Hypothalamus (tissue), 51 donors: ENCODE results near the gene ACTR1A.
"Not testable (repeated sequence)": the region's sequence is repeated elsewhere in the genome, so short reads cannot be mapped to it uniquely, and the experiment has no call there.

Experiments used
- DNase-seq, 51 donors: peaks; one replicate each; lab custom pipeline; 2025; lab: John Stamatoyannopoulos, UW

ACTR1A gene

DNA sequence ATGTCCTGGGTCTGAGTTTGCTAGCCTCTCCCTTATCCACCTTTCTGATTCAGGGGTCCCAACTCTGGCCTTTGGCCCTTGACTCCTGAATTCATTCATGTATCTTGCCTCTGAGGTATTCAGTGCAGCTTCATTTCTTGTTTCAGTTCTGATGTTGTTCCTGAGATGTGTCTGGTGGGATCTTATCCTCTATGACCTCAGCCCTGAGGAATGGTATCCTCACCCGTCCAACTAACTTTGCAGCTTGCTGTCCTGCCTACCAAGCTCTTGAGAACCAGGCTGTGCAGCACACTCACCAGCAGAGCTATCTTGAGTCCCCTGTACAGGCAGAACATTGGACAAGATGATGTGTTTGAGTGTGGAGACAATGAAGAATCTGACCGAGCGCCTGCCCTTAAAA, 15.0 kb upstream of the ACTR1A start:
- no peak for DNase-seq

DNA sequence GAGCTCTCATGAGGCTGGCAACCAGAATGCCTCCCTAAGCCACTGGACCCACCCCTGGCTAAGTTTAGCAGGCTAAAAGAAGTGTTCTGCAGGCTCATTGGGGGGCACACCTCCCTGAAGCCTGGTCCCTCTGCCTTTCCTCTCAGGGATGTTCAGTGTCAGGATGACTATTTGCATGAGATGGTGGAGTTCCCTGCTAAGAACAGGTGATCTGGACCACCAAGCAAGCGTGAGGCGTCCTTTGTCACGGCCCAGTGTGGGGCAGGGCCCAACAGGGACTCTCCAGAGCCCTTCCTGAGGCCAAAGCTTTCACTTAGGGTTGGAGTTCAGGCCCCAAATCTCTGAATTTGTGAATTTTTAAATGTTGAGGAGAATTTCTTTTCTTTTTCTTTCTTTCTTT, 13.2 kb upstream of the ACTR1A start:
- no peak for DNase-seq

DNA sequence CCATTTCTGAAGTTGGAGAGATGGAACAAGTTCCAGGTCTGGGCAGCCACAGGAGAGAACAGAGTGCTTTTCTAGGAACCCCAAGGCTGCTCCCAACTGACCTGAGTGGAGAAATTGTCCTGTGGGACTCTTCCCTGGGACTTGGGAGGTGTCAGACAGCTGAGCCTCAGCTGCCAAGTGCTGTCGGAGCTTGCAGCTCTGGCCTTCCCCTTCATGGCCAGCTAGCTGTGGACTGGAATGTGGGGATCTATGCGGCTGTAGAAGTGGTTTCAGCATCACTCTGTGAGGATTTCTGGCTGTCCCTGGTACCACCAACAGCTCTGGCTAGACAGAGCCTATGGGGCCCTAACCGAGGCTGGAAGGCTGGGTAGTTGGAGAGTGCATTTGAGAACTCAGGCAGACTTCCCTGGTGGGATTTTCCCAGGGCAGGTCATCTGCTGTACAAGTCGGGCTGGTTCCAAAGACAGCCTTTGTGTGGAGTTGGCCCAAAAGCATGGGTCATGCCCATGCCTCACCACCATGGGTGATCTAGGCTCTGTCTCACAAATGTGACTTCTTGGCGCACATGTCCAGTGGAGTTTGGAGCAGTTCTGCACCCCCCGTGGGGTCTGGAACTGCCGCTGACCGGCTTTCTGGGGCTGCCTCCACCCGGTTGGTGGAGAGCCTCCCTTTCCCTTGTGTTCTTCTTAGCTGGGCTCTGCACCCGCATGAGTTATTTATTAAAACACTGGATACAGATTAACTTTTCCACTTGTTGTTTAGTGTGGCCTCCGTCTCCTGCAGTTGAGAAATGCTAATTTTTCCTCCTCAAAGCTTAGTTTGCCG, 12.2 kb upstream of the ACTR1A start:
- peak in 1 of 51 donors; percentile 24 for DNase-seq

GRCh38 chr10:102511583-102512274, 9.2 kb upstream of the ACTR1A start:
- no peak for DNase-seq

- DNase-seq, result no peak
Observed at GRCh38 chr10:102509387-102509786, 6.9 kb upstream of the ACTR1A start.

- peak in 4 of 51 donors; percentile 7 to 36 (median 14) for DNase-seq
Observed at GRCh38 chr10:102508506-102508905, 6.0 kb upstream of the ACTR1A start.

- no peak for DNase-seq
Observed at GRCh38 chr10:102507521-102507920, 5.0 kb upstream of the ACTR1A start.

- DNase-seq, result peak in 7 of 51 donors; percentile 6 to 26 (median 14)
Observed at GRCh38 chr10:102505462-102506115, 3.1 kb upstream of the ACTR1A start.

DNA sequence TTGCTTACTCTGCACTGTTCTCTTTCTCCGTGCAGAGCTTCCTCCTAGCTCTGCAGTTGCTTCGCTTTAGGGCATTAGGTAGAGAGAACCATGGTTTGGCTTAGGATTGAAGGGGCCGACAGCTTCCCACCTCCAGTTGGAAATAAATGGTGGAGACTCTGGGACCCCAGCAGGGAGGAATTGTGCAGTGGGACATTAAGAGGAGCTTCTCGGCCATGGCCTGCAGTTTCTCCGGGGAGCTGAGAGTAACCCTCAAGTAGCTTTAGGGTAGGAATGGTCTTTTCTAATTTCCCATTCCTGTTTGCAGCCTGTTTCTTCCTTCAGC, 2.4 kb upstream of the ACTR1A start:
- DNase-seq, result peak in 1 of 51 donors; percentile 19

DNA sequence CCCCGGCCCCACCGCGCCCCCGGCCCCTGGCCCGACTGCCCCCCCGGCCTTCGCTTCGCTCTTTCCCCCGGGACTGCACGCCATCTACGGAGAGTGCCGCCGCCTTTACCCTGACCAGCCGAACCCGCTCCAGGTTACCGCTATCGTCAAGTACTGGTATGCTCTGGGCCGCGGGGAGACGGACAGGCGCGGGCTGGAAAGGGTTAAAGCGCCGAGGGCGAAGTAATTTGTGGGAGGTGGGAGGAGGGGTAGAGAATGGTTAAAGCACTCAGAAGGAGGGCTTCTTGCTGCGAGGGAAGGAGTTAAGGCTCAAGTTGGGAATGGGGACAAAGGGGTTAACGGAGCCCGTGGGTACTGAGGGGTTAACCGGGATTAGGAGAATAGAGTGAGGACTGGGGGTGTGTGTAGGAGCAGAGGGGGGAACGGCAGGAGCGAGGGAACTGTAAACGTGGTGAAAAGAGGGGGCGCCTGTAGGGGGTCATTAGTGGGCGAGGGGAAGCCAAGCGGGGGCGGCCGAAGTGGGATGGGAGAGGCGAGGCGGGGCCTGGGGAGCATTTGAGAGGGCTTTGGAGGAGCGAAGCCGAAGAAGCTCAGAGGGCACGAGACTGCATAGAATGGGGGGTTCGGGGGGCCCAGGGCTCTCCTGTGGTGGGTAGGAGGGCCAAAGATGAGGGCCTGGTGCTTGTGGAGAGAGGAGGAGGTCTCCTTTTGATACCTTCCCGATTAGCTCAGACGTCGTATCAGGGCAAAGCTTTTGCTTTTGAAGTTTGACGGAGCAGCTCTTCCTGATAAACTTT, 1.9 kb upstream of the ACTR1A start:
- peak in 10 of 51 donors; percentile 11 to 69 (median 28) for DNase-seq

DNA sequence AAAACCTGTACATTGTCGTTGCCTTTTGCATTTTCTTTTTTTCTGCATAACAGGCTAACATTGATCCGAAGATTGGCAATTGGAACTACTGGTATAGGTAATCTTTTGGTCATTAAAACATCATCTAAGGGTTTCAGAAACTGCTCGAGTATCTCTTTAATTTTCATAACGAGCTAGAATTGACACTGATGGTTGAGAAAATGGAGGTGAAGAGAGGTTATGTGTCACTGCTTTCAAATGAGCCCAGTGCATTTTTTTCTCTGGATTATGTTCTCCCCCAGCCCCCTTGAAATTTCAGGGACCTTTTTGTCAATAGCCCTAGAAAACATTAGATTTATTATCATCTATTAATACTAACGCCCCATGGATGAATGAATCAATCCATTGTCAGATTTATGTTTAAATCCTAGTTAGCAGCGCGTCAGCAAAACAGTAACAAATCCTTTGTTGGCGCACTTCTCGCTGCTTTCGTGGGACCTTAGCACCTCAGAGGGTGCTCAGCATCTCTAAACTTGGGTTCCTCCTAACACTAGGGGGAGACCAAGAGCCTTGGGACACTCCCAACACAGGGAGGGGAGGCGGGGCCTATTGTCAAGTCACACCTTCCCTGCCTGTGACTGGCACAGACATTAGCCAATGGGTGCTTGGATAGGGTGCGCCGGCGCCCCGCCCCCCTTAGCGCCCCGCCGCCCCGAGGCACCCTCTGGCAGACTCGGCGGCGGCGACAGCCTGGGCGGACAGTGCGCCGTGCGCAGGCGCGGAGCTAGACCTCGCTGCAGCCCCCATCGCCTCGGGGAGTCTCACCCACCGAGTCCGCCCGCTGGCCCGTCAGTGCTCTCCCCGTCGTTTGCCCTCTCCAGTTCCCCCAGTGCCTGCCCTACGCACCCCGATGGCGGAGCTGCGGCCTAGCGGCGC, 1.0 kb upstream of the ACTR1A start, which contains the start of gene SUFU:
SUFU (plus strand) TSS at position 709 of the 915 bp plus-strand sequence; CDS start at position 890, 181 bp downstream.
- DNase-seq, result peak; percentile 47 to 99 (median 96)

GRCh38 chr10:102502029-102502336, 529 bp downstream of the ACTR1A start:
- peak in 50 of 51 donors; percentile 81 to 100 (median 98) for DNase-seq

DNA sequence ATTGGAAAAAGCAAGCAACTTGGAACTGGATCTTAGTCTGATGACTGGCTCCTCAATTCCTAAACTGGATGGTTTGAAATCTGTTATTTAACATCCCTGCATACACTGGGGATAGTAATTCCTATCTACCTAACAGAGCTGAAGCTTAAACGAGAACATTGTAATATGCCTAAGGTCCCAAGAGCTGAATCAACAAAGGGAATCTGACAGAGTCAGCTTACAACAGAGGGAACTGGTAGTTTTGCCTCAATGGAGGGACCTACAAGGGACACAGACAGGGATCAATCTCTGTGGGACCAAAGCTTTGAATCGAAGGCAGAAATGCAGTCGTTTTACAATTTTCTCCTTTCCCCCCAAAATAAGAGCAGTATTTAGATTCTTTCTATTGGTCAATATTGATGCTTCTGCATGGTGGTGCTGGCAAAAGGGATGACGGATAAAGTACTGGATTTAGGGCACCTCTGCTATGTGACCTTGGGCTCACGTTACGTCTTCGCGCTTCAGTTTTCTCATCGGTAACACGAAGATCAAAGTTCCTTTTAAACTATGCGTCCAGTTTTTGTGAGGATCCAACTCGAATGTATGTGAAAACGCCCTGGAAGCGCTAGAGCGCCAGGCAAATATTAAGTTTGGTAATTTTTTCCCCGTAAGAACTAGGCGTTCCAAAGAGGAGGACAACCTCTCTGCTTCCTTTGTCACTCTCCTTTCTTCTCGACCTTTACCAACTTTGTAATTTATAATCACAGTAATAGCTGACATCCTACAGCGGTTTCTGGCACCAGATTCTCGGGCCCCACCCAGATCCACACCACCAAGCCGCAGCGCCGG, 1.1 kb downstream of the ACTR1A start:
- DNase-seq, result no peak

DNA sequence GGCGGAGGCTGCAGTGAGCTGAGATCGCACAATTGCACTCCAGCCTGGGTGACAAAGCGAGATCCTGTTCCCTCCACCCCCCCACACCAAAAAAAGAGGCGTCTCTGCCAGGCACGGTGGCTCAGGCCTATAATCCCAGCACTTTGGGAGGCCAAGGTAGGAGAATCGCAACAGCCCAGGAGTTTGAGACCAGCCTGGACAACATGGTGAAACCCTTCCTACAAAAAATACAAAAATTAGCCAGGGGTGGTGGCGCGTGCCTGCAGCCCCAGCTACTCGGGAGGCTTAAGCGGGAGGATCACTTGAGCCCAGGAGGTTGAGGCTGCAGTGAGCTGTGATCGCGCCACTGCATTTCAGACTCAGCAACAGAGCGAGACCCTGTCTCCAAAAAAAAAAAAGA, 1.8 kb downstream of the ACTR1A start:
- DNase-seq, result not testable (repeated sequence)

GRCh38 chr10:102499356-102499755, 3.2 kb downstream of the ACTR1A start:
- no peak for DNase-seq

GRCh38 chr10:102497545-102497944, 5.0 kb downstream of the ACTR1A start:
- DNase-seq, result no peak

- no peak for DNase-seq
Observed at GRCh38 chr10:102493771-102494170, 8.7 kb downstream of the ACTR1A start.

- DNase-seq, result peak in 20 of 51 donors; percentile 8 to 74 (median 34)
Observed at GRCh38 chr10:102492983-102493382, 9.5 kb downstream of the ACTR1A start.
